Central memory CD8-positive, alpha-beta T cell (primary cell): ENCODE measurements around the gene UBE2L6.
"Not testable (repeated sequence)": the region's sequence is repeated elsewhere in the genome, so short reads cannot be mapped to it uniquely, and the experiment has no call there.

Source experiments
- ATAC-seq: fragments of 150-1000 bp; cut with Tn5 transposase; replicated peaks from 2 replicates; pipeline ENCODE4 v1.10.0; 2022; ENCODE audit warnings: mild to moderate bottlenecking, moderate FRiP score, moderate number of reproducible peaks; ENCODE audit not compliant: poor library complexity, severe bottlenecking; ENCODE audit errors: extremely low read depth
- DNase-seq, 2 donors: peaks; one replicate each; pipeline ENCODE4 v3.0.0; 2021; ENCODE audit warnings: low spot score in 2 of 2
- H3K27ac Mint-ChIP-seq: one replicate; pipeline ENCODE4 v1.8.0; 2022; ENCODE audit warnings: low read depth, mild to moderate bottlenecking, moderate library complexity, mixed read lengths
- H3K27me3 Mint-ChIP-seq: one replicate; pipeline ENCODE4 v1.8.0; 2022; ENCODE audit warnings: mixed read lengths
- H3K36me3 Mint-ChIP-seq: one replicate; pipeline ENCODE4 v1.8.0; 2022; ENCODE audit warnings: mild to moderate bottlenecking, moderate library complexity, mixed read lengths; ENCODE audit not compliant: insufficient read depth
- H3K4me1 Mint-ChIP-seq: one replicate; pipeline ENCODE4 v1.8.0; 2022; ENCODE audit warnings: mixed read lengths
- H3K4me3 Mint-ChIP-seq: one replicate; pipeline ENCODE4 v1.8.0; 2022; ENCODE audit warnings: mild to moderate bottlenecking, moderate library complexity, mixed read lengths
- H3K9me3 Mint-ChIP-seq: one replicate; pipeline ENCODE4 v1.8.0; 2022; ENCODE audit warnings: mixed read lengths

The UBE2L6 gene

GRCh38 chr11:57539342-57539741 lies 28.1 kb downstream of the UBE2L6 start:
- ATAC-seq (no peak), DNase-seq (no peak)
- no peaks in the 10 kb centered on the region for H3K9me3 Mint-ChIP-seq
- H3K27ac Mint-ChIP-seq: no peak overlapping the region
- peaks cover 2% of the 10 kb centered on the region for H3K36me3 Mint-ChIP-seq
- no peaks in the 10 kb centered on the region for H3K4me1 Mint-ChIP-seq
- H3K27me3 Mint-ChIP-seq: no peaks in the 10 kb centered on the region
- no peak overlapping the region for H3K4me3 Mint-ChIP-seq

GRCh38 chr11:57536947-57537619 lies 30.4 kb downstream of the UBE2L6 start, which contains the start of gene SMTNL1:
TSS of gene SMTNL1 (plus strand) at chr11:57537595. CDS start at chr11:57542643, 5,048 bp downstream.
- H3K36me3 Mint-ChIP-seq: peaks cover 2% of the 10 kb centered on the region
- ATAC-seq: no peak
- DNase-seq: no peak
- H3K27ac Mint-ChIP-seq: peak within 1 kb of the TSS; percentile 52
- H3K4me1 Mint-ChIP-seq: peaks cover under 1% of the 10 kb centered on the region
- no peaks in the 10 kb centered on the region for H3K27me3 Mint-ChIP-seq
- no peak within 1 kb of the TSS for H3K4me3 Mint-ChIP-seq
- H3K9me3 Mint-ChIP-seq: no peaks in the 10 kb centered on the region

- ATAC-seq, H3K27ac Mint-ChIP-seq, DNase-seq, H3K9me3 Mint-ChIP-seq, H3K4me3 Mint-ChIP-seq, H3K27me3 Mint-ChIP-seq: not testable (repeated sequence)
- Mint-ChIP-seq H3K4me1 (peaks cover 22% of the 10 kb centered on the region), H3K36me3 (peaks cover 11% of the 10 kb centered on the region)
Observed at GRCh38 chr11:57534449-57534848, 33.0 kb downstream of the UBE2L6 start.

GRCh38 chr11:57530596-57531507 lies 36.6 kb downstream of the UBE2L6 start, which contains the start of gene TIMM10:
TSS of gene TIMM10 (minus strand) at chr11:57530754. CDS start at chr11:57530189, 565 bp downstream.
- DNase-seq: peak; percentile 80 to 89
- peaks cover 9% of the 10 kb centered on the region for H3K36me3 Mint-ChIP-seq
- H3K27me3 Mint-ChIP-seq: no peaks in the 10 kb centered on the region
- H3K27ac Mint-ChIP-seq: peak within 1 kb of the TSS; percentile 99
- H3K4me1 Mint-ChIP-seq: peaks cover 22% of the 10 kb centered on the region
- H3K9me3 Mint-ChIP-seq: no peaks in the 10 kb centered on the region
- peak within 1 kb of the TSS; percentile 96 for H3K4me3 Mint-ChIP-seq
- peak; percentile 85 for ATAC-seq

GRCh38 chr11:57530215-57530595 lies 37.3 kb downstream of the UBE2L6 start:
- Mint-ChIP-seq H3K27ac (peak overlapping the region; percentile 99), H3K4me1 (peaks cover 22% of the 10 kb centered on the region), H3K4me3 (peak overlapping the region; percentile 96), H3K36me3 (peaks cover 9% of the 10 kb centered on the region), H3K27me3 (no peaks in the 10 kb centered on the region), H3K9me3 (no peaks in the 10 kb centered on the region)
- ATAC-seq (no peak), DNase-seq (no peak)

GRCh38 chr11:57529012-57529411 lies 38.5 kb downstream of the UBE2L6 start:
- H3K36me3 Mint-ChIP-seq: peaks cover 9% of the 10 kb centered on the region
- DNase-seq: no peak
- ATAC-seq: no peak
- peak overlapping the region; percentile 46 for H3K27ac Mint-ChIP-seq
- H3K9me3 Mint-ChIP-seq: no peaks in the 10 kb centered on the region
- H3K27me3 Mint-ChIP-seq: no peaks in the 10 kb centered on the region
- peaks cover 22% of the 10 kb centered on the region for H3K4me1 Mint-ChIP-seq
- no peak overlapping the region for H3K4me3 Mint-ChIP-seq

- Mint-ChIP-seq H3K9me3 (no peaks in the 10 kb centered on the region), H3K27ac (no peak overlapping the region), H3K4me3 (no peak overlapping the region), H3K36me3 (peaks cover 9% of the 10 kb centered on the region), H3K27me3 (no peaks in the 10 kb centered on the region), H3K4me1 (peaks cover 22% of the 10 kb centered on the region)
- peak; percentile 52 to 73 for DNase-seq
- ATAC-seq: no peak
Observed at GRCh38 chr11:57527056-57527631, 40.3 kb downstream of the UBE2L6 start.

GRCh38 chr11:57523419-57523818 lies 44.1 kb downstream of the UBE2L6 start:
- H3K9me3 Mint-ChIP-seq: no peaks in the 10 kb centered on the region
- H3K36me3 Mint-ChIP-seq: no peaks in the 10 kb centered on the region
- H3K27me3 Mint-ChIP-seq: no peaks in the 10 kb centered on the region
- ATAC-seq (no peak), DNase-seq (no peak)
- H3K27ac Mint-ChIP-seq: no peak overlapping the region
- no peak overlapping the region for H3K4me3 Mint-ChIP-seq
- no peaks in the 10 kb centered on the region for H3K4me1 Mint-ChIP-seq

GRCh38 chr11:57521116-57521515 lies 46.4 kb downstream of the UBE2L6 start:
- ATAC-seq: no peak
- Mint-ChIP-seq H3K4me1 (peaks cover 2% of the 10 kb centered on the region), H3K36me3 (no peaks in the 10 kb centered on the region), H3K27ac (no peak overlapping the region), H3K9me3 (no peaks in the 10 kb centered on the region), H3K27me3 (no peaks in the 10 kb centered on the region), H3K4me3 (no peak overlapping the region)
- DNase-seq: no peak

GRCh38 chr11:57516061-57516443 lies 51.4 kb downstream of the UBE2L6 start:
- DNase-seq (no peak), ATAC-seq (no peak)
- H3K27ac Mint-ChIP-seq: peak overlapping the region; percentile 95
- peaks cover 27% of the 10 kb centered on the region for H3K4me1 Mint-ChIP-seq
- H3K36me3 Mint-ChIP-seq: peaks cover 4% of the 10 kb centered on the region
- peak overlapping the region; percentile 99 for H3K4me3 Mint-ChIP-seq
- H3K27me3 Mint-ChIP-seq: no peaks in the 10 kb centered on the region
- H3K9me3 Mint-ChIP-seq: no peaks in the 10 kb centered on the region

GRCh38 chr11:57515332-57516060 lies 52.0 kb downstream of the UBE2L6 start, which contains the start of gene SLC43A1:
TSS of gene SLC43A1 (minus strand) at chr11:57515702. CDS start at chr11:57514111, 1,591 bp downstream.
- H3K36me3 Mint-ChIP-seq: peaks cover 4% of the 10 kb centered on the region
- no peak for DNase-seq
- H3K9me3 Mint-ChIP-seq: no peaks in the 10 kb centered on the region

More at GRCh38 chr11:57515332-57516060, 52.0 kb downstream of the UBE2L6 start, which contains the start of gene SLC43A1:
- Mint-ChIP-seq H3K27ac (peak within 1 kb of the TSS; percentile 95), H3K4me3 (peak within 1 kb of the TSS; percentile 99), H3K4me1 (peaks cover 27% of the 10 kb centered on the region), H3K27me3 (no peaks in the 10 kb centered on the region)
- peak; percentile 16 for ATAC-seq
